ENCODE data around the gene GPHN.

DNA sequence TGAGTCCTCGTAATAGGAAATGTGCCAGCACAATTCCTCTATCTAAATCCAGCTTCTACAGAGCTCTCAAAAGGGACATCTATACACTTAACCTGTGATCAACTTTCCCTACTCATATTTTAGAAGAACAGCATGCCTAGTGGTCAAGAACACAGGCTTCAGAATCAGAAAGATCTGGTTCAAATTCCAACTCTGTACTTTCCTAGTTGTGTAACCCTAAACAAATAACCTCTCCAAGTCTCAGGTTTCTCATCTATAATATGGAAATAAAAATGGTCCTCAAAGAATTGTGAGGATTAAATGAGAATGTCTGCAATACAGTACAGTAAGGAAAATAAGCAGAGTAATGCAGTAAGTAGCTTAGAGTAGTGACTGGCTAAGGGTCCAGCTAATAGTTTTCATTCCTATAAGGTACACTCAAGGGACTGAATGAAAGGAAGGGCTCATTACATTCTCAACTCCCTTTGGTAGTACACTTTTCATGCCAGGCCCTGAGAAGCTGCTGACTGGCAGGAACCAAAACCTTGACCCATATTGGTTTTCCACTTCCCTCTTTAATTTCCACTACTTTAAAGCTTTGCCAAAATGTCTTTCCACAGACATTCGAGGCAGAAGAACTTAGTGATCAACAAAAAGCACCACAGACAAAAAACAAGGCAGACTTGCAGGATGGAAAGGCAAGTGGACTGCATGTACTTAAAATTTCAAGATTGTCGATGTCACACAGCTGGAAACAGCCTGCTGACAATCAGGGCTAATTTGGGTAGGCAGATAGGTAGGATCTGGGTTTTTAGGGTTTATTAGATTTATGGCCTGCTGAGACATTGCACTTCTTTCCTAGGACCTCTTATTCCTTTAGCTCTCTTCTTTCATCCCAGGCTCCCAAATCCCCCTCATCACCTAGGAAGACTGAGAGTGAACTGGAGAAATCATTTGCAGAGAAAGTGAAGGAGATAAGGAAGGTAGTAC lies 17.5 kb upstream of the GPHN start:
- no peak for TF ChIP-seq CTCF (IDR thresholded peaks at IDR 0.05)
- no peak for TF ChIP-seq POLR2A (IDR thresholded peaks at IDR 0.05)
